H9 (cell line): ENCODE results near the gene AKR1C3. TPM values are rescaled to one million over a fixed set of nuclear protein-coding genes. Genes with fewer than 3 reads are reported as not detected.

Experiments
- DNase-seq: peaks from one replicate; pipeline ENCODE4 v3.0.0-alpha.2; 2017
- H2AFZ ChIP-seq: one replicate; pipeline ENCODE4 v1.6.1; 2013; ENCODE audit warnings: mild to moderate bottlenecking, low read length, control low read depth, moderate library complexity
- H2AK5ac ChIP-seq: 2 replicates; pipeline ENCODE4 v1.6.1; 2013; ENCODE audit warnings: low read length, control low read depth, mixed read lengths; ENCODE audit not compliant: insufficient read length
- H2BK120ac ChIP-seq: one replicate; pipeline ENCODE4 v1.6.1; 2013; ENCODE audit warnings: low read depth, mild to moderate bottlenecking, low read length, control low read depth, inconsistent platforms; ENCODE audit not compliant: poor library complexity, severe bottlenecking
- H2BK12ac ChIP-seq: 2 replicates; pipeline ENCODE4 v1.6.1; 2013; ENCODE audit warnings: low read length, control low read depth, mixed read lengths, low read depth; ENCODE audit not compliant: insufficient read length
- H2BK15ac ChIP-seq: 2 replicates; pipeline ENCODE4 v1.6.1; 2013; ENCODE audit warnings: low read depth, low read length, control low read depth
- H2BK20ac ChIP-seq: one replicate; pipeline ENCODE4 v1.6.1; 2013; ENCODE audit warnings: low read depth, mild to moderate bottlenecking, low read length, control low read depth, inconsistent platforms; ENCODE audit not compliant: poor library complexity, severe bottlenecking
- H2BK5ac ChIP-seq: 2 replicates; pipeline ENCODE4 v1.6.1; 2013; ENCODE audit warnings: low read length, control low read depth, mixed read lengths; ENCODE audit not compliant: insufficient read length
- H3K14ac ChIP-seq: 2 replicates; pipeline ENCODE4 v1.6.1; 2013; ENCODE audit warnings: low read length, control low read depth; ENCODE audit not compliant: insufficient read depth
- H3K18ac ChIP-seq: 2 replicates; pipeline ENCODE4 v1.6.1; 2013; ENCODE audit warnings: low read depth, mild to moderate bottlenecking, mixed read lengths, low read length, control low read depth; ENCODE audit not compliant: insufficient read length
- H3K23ac ChIP-seq: 2 replicates; pipeline ENCODE4 v1.6.1; 2013; ENCODE audit warnings: low read length, control low read depth, mixed read lengths, low read depth; ENCODE audit not compliant: insufficient read length
- H3K23me2 ChIP-seq: 2 replicates; pipeline ENCODE4 v1.6.1; 2013; ENCODE audit warnings: low read depth, mild to moderate bottlenecking, mixed read lengths, low read length, control low read depth; ENCODE audit not compliant: insufficient read length, poor library complexity, severe bottlenecking
- H3K27ac ChIP-seq: 2 replicates; pipeline ENCODE4 v1.5.1; 2013; ENCODE audit warnings: low read length, control low read depth, mixed read lengths, low read depth; ENCODE audit not compliant: insufficient read length
- H3K27me3 ChIP-seq: 2 replicates; pipeline ENCODE4 v1.6.1; 2013; ENCODE audit warnings: low read length, control low read depth, inconsistent platforms; ENCODE audit not compliant: insufficient read depth
- H3K4ac ChIP-seq: 2 replicates; pipeline ENCODE4 v1.6.1; 2013; ENCODE audit warnings: low read depth, mild to moderate bottlenecking, control low read depth, inconsistent platforms, low read length, moderate library complexity
- H3K4me1 ChIP-seq: 2 replicates; pipeline ENCODE4 v1.6.1; 2013; ENCODE audit warnings: low read length, control low read depth, inconsistent platforms; ENCODE audit not compliant: insufficient read depth
- H3K4me2 ChIP-seq: 2 replicates; pipeline ENCODE4 v1.6.1; 2013; ENCODE audit warnings: low read length, control low read depth, mixed read lengths; ENCODE audit not compliant: insufficient read length, insufficient read depth
- H3K56ac ChIP-seq: 2 replicates; pipeline ENCODE4 v1.6.1; 2013; ENCODE audit warnings: low read depth, mild to moderate bottlenecking, mixed read lengths, low read length, control low read depth; ENCODE audit not compliant: insufficient read length
- H3K79me1 ChIP-seq: 2 replicates; pipeline ENCODE4 v1.6.1; 2013; ENCODE audit warnings: low read depth, mild to moderate bottlenecking, moderate library complexity, low read length, control low read depth, inconsistent platforms; ENCODE audit not compliant: insufficient read depth, poor library complexity, severe bottlenecking
- H3K79me2 ChIP-seq: 2 replicates; pipeline ENCODE4 v1.6.1; 2013; ENCODE audit warnings: low read length, control low read depth, inconsistent platforms; ENCODE audit not compliant: insufficient read depth
- H3K9ac ChIP-seq: 2 replicates; pipeline ENCODE4 v1.6.1; 2013; ENCODE audit warnings: low read length, control low read depth, mixed read lengths; ENCODE audit not compliant: insufficient read length; ENCODE audit errors: extremely low read depth
- H3K9me3 ChIP-seq: one replicate; pipeline ENCODE4 v1.6.1; 2013; ENCODE audit warnings: low read depth, low read length, inconsistent platforms; ENCODE audit not compliant: control insufficient read depth
- H3T11ph ChIP-seq: one replicate; pipeline ENCODE4 v1.6.1; 2013; ENCODE audit warnings: mild to moderate bottlenecking, low read length, control low read depth, inconsistent platforms
- H4K20me1 ChIP-seq: one replicate; pipeline ENCODE4 v1.6.1; 2013; ENCODE audit not compliant: control insufficient read depth, insufficient read length, insufficient read depth
- H4K5ac ChIP-seq: 2 replicates; pipeline ENCODE4 v1.6.1; 2013; ENCODE audit warnings: low read depth, mild to moderate bottlenecking, mixed read lengths, low read length, control low read depth; ENCODE audit not compliant: insufficient read length
- H4K8ac ChIP-seq: replicated peaks from 2 replicates; pipeline ENCODE4 v1.6.1; 2013; ENCODE audit warnings: low read length, control low read depth, mixed read lengths, low read depth; ENCODE audit not compliant: insufficient read length
- H4K91ac ChIP-seq: 2 replicates; pipeline ENCODE4 v1.6.1; 2013; ENCODE audit warnings: low read depth, mild to moderate bottlenecking, moderate library complexity, mixed read lengths, low read length, control low read depth; ENCODE audit not compliant: insufficient read length
- H3K27ac Mint-ChIP-seq, 3 experiments: 2 replicates in 2 of 3; 3 replicates in 1 of 3; pipeline ENCODE4 v1.8.0; 2020 to 2021; ENCODE audit warnings: mixed read lengths in 3 of 3, mild to moderate bottlenecking in 1 of 3, moderate library complexity in 1 of 3
- H3K27me3 Mint-ChIP-seq: 2 replicates; pipeline ENCODE4 v1.8.0; 2021; ENCODE audit warnings: low read depth, mild to moderate bottlenecking, moderate library complexity, mixed read lengths
- H3K36me3 Mint-ChIP-seq, 3 experiments: 2 replicates in 2 of 3; 3 replicates in 1 of 3; pipeline ENCODE4 v1.8.0; 2020 to 2021; ENCODE audit warnings: low read depth in 3 of 3, mixed read lengths in 3 of 3; ENCODE audit not compliant: insufficient read depth in 1 of 3
- H3K4me1 Mint-ChIP-seq, 2 experiments: 2 replicates each; pipeline ENCODE4 v1.8.0; 2020; ENCODE audit warnings: mixed read lengths in 2 of 2
- H3K4me3 Mint-ChIP-seq, 2 experiments: 2 replicates in 1 of 2; 3 replicates in 1 of 2; pipeline ENCODE4 v1.8.0; 2020 to 2021; ENCODE audit warnings: mild to moderate bottlenecking in 2 of 2, mixed read lengths in 2 of 2, moderate library complexity in 1 of 2
- H3K9me3 Mint-ChIP-seq, 2 experiments: 2 replicates in 1 of 2; 3 replicates in 1 of 2; pipeline ENCODE4 v1.8.0; 2020; ENCODE audit warnings: mild to moderate bottlenecking in 2 of 2, mixed read lengths in 2 of 2, moderate library complexity in 1 of 2
- WGBS: extraction: QIAGEN DNeasy Blood & Tissue Kit; methylation state at CpG from one replicate; pipeline ENCODE4 v1.1.7; 2013; ENCODE audit warnings: missing lambda C conversion rate, low lambda C conversion rate, mixed read lengths; ENCODE audit not compliant: insufficient read length; ENCODE audit errors: extremely low coverage; 5-methylcytosine and 5-hydroxymethylcytosine counted together
- long read RNA-seq: library from polyadenylated mRNA; unstranded; transcript quantifications from one replicate; pipeline ENCODE4 v2.0.0, GENCODE V29; 2020
- total RNA-seq: library from RNA; stranded (reverse); gene quantifications from 2 replicates; pipeline ENCODE4 v1.2.1, GENCODE V29; 2021
- TF ChIP-seq, protein P1 (sequence below): fragments of 200-600 bp; sonication (generic); conservative IDR thresholded peaks from 3 replicates; pipeline ENCODE4 v1.8.0; 2021; ENCODE audit warnings: antibody characterized with exemption, mild to moderate bottlenecking

The AKR1C3 gene
- total RNA-seq: 2.1 and 4.5 TPM in 2 replicates
- long read RNA-seq, transcript AKR1C3-201 (9 exons, 1,807 nt): major isoform, 5 of 13 reads
- long read RNA-seq, partial matches to known transcripts: 0 of 13 reads
- long read RNA-seq, other reads (novel, unspliced or antisense): 8 of 13 reads

DNA sequence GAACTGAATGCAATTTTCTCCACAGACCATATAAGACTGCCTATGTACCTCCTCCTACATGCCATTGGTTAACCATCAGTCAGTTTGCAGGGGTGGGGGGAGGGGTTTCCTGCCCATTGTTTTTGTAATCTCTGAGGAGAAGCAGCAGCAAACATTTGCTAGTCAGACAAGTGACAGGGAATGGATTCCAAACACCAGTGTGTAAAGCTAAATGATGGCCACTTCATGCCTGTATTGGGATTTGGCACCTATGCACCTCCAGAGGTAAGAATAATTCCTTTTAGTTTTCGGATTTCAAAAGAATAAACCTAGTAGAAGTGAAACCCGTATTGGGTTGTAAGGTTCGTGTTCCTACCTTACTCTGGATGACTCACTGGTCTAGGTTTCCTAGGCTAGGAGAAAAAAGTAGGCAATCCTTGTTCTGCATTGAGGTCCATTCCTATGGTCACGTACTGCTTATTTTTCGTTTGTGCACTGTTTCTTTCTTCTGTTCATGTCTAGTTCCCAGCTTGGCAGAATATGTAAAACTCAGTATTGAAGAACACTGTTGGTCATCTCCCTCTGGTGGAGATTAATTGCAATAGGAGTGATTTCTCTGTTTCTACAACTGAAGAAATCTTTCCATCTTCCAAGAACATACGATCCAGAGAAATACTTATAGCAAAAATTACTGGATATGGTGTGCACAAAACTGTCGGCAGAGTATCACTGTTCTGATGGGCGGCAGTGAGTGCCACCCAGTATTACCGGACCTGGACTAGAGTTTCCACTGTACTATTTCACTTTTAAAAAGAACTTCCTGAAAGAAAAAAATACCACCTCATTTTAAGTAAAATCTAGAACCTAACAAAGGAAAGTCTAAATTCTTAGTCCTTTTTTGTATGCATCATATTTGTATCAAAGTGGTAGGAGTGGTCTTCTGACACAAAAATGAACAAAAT, at the start of gene AKR1C3:
TSS of gene AKR1C3 (plus strand) at position 150 of the 941 bp plus-strand sequence. CDS start at position 181, 31 bp downstream.
- Histone ChIP-seq H2AK5ac (no peak within 1 kb of the TSS), H4K20me1 (no peaks in the 10 kb centered on the region), H3K18ac (no peak within 1 kb of the TSS), H3K23me2 (no peaks in the 10 kb centered on the region), H4K8ac (no peak within 1 kb of the TSS), H2AFZ (peak within 1 kb of the TSS; percentile 95), H4K5ac (no peak within 1 kb of the TSS), H3T11ph (no peak within 1 kb of the TSS), H3K79me2 (no peaks in the 10 kb centered on the region), H3K23ac (no peak within 1 kb of the TSS), H2BK15ac (no peak within 1 kb of the TSS), H3K4me2 (peak within 1 kb of the TSS; percentile 54), H3K27ac (no peak within 1 kb of the TSS), H4K91ac (no peak within 1 kb of the TSS), H3K79me1 (no peaks in the 10 kb centered on the region), H3K4ac (no peak within 1 kb of the TSS), H2BK20ac (no peak within 1 kb of the TSS), H3K14ac (no peak within 1 kb of the TSS), H3K9ac (no peak within 1 kb of the TSS), H2BK5ac (no peak within 1 kb of the TSS), H3K9me3 (no peaks in the 10 kb centered on the region), H3K27me3 (no peaks in the 10 kb centered on the region), H3K4me1 (no peaks in the 10 kb centered on the region; the same call in 1 of the 2 replicates), H3K56ac (no peak within 1 kb of the TSS), H2BK120ac (no peak within 1 kb of the TSS), H2BK12ac (no peak within 1 kb of the TSS)
- Mint-ChIP-seq H3K4me3 (peak within 1 kb of the TSS in 1 of 2 experiments; percentile 15; a peak in 1 of 5 replicates), H3K9me3 (peaks cover 7 to 26% of the 10 kb centered on the region in 2 experiments), H3K36me3 (no peaks in the 10 kb centered on the region; a peak in 2 of 7 replicates), H3K27ac (no peak within 1 kb of the TSS), H3K27me3 (no peaks in the 10 kb centered on the region), H3K4me1 (peaks cover 0 to 4% of the 10 kb centered on the region in 2 experiments; a peak in 3 of 4 replicates)
- peak; percentile 60 for DNase-seq
- no CpG with 5 or more reads among the region's 9 CpGs for WGBS
- TF ChIP-seq, protein P1, sequence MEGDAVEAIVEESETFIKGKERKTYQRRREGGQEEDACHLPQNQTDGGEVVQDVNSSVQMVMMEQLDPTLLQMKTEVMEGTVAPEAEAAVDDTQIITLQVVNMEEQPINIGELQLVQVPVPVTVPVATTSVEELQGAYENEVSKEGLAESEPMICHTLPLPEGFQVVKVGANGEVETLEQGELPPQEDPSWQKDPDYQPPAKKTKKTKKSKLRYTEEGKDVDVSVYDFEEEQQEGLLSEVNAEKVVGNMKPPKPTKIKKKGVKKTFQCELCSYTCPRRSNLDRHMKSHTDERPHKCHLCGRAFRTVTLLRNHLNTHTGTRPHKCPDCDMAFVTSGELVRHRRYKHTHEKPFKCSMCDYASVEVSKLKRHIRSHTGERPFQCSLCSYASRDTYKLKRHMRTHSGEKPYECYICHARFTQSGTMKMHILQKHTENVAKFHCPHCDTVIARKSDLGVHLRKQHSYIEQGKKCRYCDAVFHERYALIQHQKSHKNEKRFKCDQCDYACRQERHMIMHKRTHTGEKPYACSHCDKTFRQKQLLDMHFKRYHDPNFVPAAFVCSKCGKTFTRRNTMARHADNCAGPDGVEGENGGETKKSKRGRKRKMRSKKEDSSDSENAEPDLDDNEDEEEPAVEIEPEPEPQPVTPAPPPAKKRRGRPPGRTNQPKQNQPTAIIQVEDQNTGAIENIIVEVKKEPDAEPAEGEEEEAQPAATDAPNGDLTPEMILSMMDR: peak; percentile 60
